ENCODE measurements around the gene METAP2.
A peak's percentile ranks its signal among the peaks of the same experiment; 100 is the strongest.

METAP2 gene

DNA sequence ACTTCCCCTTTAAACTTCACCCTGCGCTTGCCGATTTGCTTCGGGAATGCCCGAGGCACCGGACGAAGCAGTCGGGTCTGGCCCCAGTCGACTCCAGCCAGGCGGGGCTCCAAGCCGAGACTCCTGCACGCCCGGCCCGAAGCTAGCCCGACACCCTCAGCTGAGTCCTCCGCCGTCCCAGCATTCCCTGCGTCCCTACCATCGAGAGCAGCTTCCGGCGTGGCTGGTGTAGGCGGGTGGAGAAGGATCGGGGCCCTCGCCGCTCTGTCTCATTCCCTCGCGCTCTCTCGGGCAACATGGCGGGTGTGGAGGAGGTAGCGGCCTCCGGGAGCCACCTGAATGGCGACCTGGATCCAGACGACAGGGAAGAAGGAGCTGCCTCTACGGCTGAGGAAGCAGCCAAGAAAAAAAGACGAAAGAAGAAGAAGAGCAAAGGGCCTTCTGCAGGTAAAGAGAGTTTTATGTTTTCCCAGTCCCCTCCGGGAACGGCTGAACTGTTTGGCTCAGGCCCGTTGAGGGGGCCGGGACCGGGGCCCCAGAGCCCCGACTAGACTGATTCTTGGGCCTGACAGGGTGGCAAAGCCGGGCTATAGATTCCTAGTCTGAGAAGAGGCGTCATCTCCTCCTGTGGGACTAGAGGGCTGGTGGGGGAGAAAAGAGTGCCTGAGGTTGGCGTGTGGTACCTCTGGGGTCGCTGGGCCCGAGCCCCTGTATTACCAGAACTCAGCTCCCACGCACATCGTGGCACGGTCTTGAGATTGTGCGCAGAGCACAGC is at the start of gene METAP2:
Gene METAP2 (plus strand): TSS at position 269 of the 776 bp plus-strand sequence. CDS start 28 bp downstream, at position 297.
- H3K27ac ChIP-seq: peak within 1 kb of the TSS; percentile 96
- TF ChIP-seq, protein P1, sequence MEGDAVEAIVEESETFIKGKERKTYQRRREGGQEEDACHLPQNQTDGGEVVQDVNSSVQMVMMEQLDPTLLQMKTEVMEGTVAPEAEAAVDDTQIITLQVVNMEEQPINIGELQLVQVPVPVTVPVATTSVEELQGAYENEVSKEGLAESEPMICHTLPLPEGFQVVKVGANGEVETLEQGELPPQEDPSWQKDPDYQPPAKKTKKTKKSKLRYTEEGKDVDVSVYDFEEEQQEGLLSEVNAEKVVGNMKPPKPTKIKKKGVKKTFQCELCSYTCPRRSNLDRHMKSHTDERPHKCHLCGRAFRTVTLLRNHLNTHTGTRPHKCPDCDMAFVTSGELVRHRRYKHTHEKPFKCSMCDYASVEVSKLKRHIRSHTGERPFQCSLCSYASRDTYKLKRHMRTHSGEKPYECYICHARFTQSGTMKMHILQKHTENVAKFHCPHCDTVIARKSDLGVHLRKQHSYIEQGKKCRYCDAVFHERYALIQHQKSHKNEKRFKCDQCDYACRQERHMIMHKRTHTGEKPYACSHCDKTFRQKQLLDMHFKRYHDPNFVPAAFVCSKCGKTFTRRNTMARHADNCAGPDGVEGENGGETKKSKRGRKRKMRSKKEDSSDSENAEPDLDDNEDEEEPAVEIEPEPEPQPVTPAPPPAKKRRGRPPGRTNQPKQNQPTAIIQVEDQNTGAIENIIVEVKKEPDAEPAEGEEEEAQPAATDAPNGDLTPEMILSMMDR (conservative IDR thresholded peaks at IDR 0.05): no peak

DNA sequence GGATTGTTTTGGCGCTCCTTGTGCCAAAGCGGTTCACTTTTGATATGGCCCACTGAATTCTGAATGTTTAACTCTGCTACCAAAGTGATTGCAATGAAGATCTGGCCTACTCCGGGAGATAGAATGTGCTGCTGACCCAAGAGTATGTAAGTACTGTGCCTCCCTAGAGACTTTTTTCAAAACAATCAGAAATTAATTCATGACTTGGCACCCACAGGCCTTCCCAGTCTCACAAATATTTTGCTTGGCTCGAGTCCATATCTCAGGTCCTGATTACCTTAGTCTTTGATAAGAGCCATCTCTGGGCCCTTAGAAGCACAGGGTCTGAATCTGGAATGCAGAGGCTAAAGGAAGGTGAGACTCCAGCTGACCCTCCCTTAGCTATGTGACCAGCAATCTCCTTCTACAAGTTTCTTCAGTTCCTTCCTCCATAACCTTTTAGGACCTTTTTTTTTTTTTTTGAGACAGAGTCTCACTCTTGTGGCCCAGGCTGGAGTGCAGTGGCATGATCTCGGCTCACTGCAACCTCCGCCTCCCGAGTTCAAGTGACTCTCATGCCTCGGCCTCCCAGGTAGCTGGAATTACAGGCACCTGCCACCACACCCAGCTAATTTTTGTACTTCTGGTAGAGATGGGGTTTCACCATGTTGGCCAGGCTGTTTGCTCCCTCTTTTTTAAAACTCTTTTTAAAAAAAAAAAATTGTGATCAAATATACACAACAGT is 49.5 kb upstream of the METAP2 start:
- TF ChIP-seq, protein P1 (conservative IDR thresholded peaks at IDR 0.05): no peak
- H3K27ac ChIP-seq: peak overlapping the region; percentile 86

DNA sequence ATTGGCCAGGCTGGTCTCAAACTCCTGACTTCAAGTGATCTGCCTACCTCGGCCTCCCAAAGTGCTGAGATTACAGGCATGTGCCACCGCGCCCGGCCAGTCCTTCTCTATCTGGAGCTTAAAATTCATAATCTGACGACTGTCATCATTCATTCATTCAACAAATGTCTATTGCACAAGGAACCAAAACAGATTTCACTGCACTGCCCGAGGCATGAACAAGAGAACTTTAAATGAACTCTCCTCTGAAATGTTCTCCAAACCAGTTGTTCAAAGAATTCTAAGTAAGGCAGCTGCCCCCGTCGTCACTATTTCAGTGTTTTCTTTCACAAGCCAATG is 44.8 kb upstream of the METAP2 start:
- TF ChIP-seq, protein P1 (conservative IDR thresholded peaks at IDR 0.05): no peak
- peak overlapping the region; percentile 76 for H3K27ac ChIP-seq

DNA sequence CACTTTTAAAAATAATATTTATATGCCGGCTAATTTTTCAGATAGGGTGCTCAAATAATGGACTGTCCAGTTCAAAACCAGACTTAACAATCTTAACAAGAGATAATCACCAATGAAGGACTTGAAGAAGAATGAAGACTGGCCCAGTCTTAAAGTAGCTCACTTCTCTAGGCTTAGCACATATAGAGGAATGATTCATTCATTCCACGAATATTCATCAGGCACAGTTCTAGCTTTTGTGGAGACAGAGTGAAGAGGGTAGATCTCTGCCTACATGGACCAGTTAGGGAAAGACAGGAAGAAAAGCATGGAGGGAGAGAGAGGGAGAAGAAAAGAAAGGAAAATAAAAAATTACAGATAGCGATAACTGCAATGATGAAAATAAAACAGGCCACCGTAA is 42.8 kb upstream of the METAP2 start:
- no peak overlapping the region for H3K27ac ChIP-seq
- TF ChIP-seq, protein P1 (conservative IDR thresholded peaks at IDR 0.05): no peak

DNA sequence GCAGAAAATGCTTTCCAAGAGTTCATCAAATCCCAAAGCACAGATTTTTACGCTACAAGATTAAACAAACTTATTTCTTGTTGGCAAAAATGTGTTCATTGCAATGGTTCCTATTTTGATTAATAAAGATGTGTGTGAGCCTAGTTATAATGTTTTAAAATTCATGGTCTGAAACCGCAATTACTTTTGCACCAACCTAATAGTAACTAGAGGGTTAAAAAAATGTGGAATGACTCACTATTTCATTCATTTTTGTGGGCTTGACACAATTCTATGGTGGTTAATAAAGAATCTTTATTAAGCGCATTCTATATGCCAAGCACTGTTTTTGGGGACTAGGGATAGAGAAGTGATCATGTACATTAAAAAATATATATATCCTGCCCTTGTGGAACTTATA is 38.6 kb upstream of the METAP2 start:
- TF ChIP-seq, protein P1 (conservative IDR thresholded peaks at IDR 0.05): no peak
- no peak overlapping the region for H3K27ac ChIP-seq

DNA sequence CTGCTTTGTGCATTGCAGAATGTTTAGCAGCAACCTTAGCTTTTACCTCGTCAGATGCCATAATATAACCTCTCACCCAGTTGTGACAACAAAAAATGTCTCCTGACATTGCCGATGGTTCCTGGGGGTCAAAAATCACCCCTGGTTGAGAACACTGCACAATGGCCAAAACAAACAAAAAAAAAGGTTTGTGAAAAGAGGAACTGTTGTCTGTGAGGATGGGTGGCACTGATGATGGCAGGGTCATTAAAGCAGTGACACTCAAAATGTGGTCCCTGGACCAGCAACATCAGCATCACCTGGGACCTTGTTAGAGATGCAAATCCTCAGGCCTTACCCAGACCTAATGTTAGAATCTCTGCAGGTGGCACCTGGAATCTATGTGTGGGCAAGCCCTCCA is 36.4 kb upstream of the METAP2 start:
- H3K27ac ChIP-seq: peak overlapping the region; percentile 38
- TF ChIP-seq, protein P1 (conservative IDR thresholded peaks at IDR 0.05): no peak

DNA sequence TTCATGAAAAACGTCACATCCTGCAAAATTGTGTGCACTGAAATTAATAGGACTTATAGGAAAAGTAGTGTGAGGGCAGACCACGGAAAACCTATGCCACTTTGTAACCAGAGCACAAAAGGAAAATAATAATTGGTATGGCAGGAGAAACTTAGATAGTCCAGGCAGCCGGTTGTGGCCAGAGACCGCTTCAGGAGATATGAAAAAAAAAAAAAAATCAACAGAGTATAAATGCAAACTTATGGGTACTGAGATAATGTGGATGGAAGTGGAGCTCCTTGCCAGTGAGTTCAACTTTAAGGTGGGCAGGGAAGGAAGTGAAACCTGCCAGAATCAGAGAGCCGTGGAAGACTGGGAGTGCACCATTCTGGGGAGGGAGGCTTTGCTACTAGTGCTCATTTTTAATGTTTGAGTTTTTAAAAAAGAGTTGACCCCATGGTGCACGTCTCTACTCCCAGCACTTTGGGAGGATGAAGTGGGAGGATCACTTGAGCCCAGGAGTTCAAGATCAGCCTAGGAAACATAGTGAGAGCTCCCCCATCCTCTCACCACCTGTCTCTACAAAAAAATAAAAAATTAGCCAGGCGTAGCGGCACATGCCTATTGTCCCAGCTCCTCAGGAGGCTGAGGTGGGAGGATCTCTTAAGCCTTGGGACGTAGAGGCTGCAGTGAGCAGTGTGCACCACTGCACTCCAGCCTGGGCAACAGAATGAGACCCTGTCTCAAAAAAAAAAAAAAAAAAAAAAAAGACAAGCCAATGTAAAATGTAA is 34.3 kb upstream of the METAP2 start:
- no peak overlapping the region for H3K27ac ChIP-seq
- TF ChIP-seq, protein P1 (conservative IDR thresholded peaks at IDR 0.05): no peak

Measured in VCaP (cell line).